Neuron (in vitro differentiated cells): ENCODE data around the gene MYO1D.
"Not testable (repeated sequence)": the region's sequence is repeated elsewhere in the genome, so short reads cannot be mapped to it uniquely, and the experiment has no call there.

Source experiments
- H2AFZ ChIP-seq: one replicate; pipeline ENCODE4 v1.6.1; 2013; ENCODE audit warnings: low read depth, mild to moderate bottlenecking, inconsistent platforms, low read length, moderate library complexity
- H3K27me3 ChIP-seq: one replicate; pipeline ENCODE4 v1.6.1; 2013; ENCODE audit warnings: low read length; ENCODE audit not compliant: insufficient read depth
- H3K36me3 ChIP-seq: one replicate; pipeline ENCODE4 v1.6.1; 2013; ENCODE audit warnings: low read length; ENCODE audit not compliant: insufficient read depth
- H3K4me1 ChIP-seq: one replicate; pipeline ENCODE4 v1.6.1; 2013; ENCODE audit warnings: low read length; ENCODE audit not compliant: insufficient read depth
- H3K4me3 ChIP-seq: 2 replicates; pipeline ENCODE4 v1.5.1; 2013; ENCODE audit warnings: mild to moderate bottlenecking, low read length, moderate library complexity
- H3K9me3 ChIP-seq: one replicate; pipeline ENCODE4 v1.6.1; 2013; ENCODE audit warnings: low read length

Gene MYO1D

DNA sequence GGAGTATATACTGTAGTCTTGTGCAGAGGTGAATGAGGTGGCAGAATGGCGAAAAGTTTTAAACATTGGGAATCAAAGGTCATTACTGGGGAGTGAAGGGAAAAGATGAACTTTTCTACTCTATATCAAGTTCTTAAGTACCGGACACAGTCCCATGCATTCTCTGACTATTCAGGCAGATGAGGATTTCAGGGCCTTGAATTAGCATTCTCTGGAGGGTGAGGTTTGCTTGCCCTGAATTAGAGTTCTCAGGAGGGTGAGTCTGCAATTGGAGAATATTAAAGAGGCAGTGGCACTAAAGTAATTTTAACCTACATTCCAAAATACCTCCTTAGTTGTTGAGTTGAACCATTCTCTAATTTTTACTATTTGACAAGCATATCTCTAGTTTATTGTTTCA lies 423.6 kb downstream of the MYO1D start:
- Histone ChIP-seq H3K9me3 (peaks cover 3% of the 10 kb centered on the region), H2AFZ (no peak overlapping the region), H3K4me3 (no peak overlapping the region), H3K4me1 (no peaks in the 10 kb centered on the region), H3K36me3 (peaks cover 84% of the 10 kb centered on the region), H3K27me3 (no peaks in the 10 kb centered on the region)

GRCh38 chr17:32452281-32452680 lies 424.6 kb downstream of the MYO1D start:
- no peaks in the 10 kb centered on the region for H3K27me3 ChIP-seq
- no peak overlapping the region for H2AFZ ChIP-seq
- no peaks in the 10 kb centered on the region for H3K4me1 ChIP-seq
- H3K9me3 ChIP-seq: peaks cover 3% of the 10 kb centered on the region
- H3K4me3 ChIP-seq: no peak overlapping the region
- H3K36me3 ChIP-seq: peaks cover 83% of the 10 kb centered on the region

- Histone ChIP-seq H2AFZ (no peak overlapping the region), H3K36me3 (peaks cover 83% of the 10 kb centered on the region), H3K27me3 (no peaks in the 10 kb centered on the region), H3K9me3 (peaks cover 3% of the 10 kb centered on the region), H3K4me1 (peaks cover 2% of the 10 kb centered on the region), H3K4me3 (no peak overlapping the region)
Measured at GRCh38 chr17:32451879-32452278, 425.0 kb downstream of the MYO1D start.

GRCh38 chr17:32450379-32450778 lies 426.5 kb downstream of the MYO1D start:
- H3K4me1 ChIP-seq: peaks cover 17% of the 10 kb centered on the region
- not testable (repeated sequence) for H3K4me3 ChIP-seq, H3K27me3 ChIP-seq, H2AFZ ChIP-seq, H3K9me3 ChIP-seq
- peaks cover 78% of the 10 kb centered on the region for H3K36me3 ChIP-seq

DNA sequence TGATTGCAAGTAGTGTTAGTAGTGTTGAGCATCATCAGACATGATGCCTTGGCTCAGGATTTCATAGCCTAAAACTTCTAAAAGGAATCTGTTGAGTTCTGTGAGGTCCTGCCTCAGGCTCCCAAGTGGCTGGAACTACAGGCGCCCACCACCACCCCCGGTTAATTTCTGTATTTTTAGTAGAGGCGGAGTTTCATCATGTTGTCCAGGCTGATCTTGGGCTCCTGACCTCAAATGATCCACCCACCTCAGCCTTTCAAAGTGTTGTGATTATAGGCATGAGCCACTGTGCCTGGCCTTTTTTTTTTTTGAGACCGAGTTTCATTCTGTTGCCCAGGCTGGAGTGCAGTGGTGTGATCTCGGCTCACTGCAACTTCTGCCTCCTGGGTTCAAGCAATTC lies 427.0 kb downstream of the MYO1D start:
- H3K4me1 ChIP-seq: peaks cover 19% of the 10 kb centered on the region
- H3K27me3 ChIP-seq: no peaks in the 10 kb centered on the region
- H3K9me3 ChIP-seq: no peaks in the 10 kb centered on the region
- peaks cover 74% of the 10 kb centered on the region for H3K36me3 ChIP-seq
- H2AFZ ChIP-seq: no peak overlapping the region
- H3K4me3 ChIP-seq: no peak overlapping the region

GRCh38 chr17:32446949-32447348 lies 430.0 kb downstream of the MYO1D start:
- H2AFZ ChIP-seq: no peak overlapping the region
- no peaks in the 10 kb centered on the region for H3K27me3 ChIP-seq
- no peaks in the 10 kb centered on the region for H3K9me3 ChIP-seq
- H3K4me3 ChIP-seq: no peak overlapping the region
- peaks cover 19% of the 10 kb centered on the region for H3K4me1 ChIP-seq
- peaks cover 44% of the 10 kb centered on the region for H3K36me3 ChIP-seq

- Histone ChIP-seq H3K4me3 (peak overlapping the region; percentile 72), H3K36me3 (peaks cover 34% of the 10 kb centered on the region), H3K4me1 (peaks cover 19% of the 10 kb centered on the region), H2AFZ (no peak overlapping the region), H3K27me3 (no peaks in the 10 kb centered on the region), H3K9me3 (no peaks in the 10 kb centered on the region)
Measured at GRCh38 chr17:32445971-32446370, 431.0 kb downstream of the MYO1D start.

DNA sequence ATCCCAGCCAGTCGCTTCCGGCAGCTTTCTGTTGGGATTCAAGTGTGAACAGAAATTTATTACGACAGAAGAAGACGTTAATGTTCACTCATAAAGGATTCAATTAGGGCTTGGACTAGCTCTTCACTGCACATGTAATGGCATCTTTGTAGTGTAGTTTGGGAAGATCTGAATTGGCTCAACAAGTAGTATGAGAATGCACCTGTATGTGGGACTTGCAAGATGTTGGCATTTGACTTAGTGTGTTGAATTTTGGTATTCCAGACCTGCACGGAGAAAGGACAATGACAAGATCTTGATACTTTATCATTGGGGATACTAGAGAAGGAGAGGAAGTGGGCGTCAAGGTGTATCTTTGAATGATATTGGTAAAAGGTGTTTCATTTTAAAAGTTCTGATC lies 431.4 kb downstream of the MYO1D start:
- peaks cover 19% of the 10 kb centered on the region for H3K4me1 ChIP-seq
- peaks cover 30% of the 10 kb centered on the region for H3K36me3 ChIP-seq
- H3K4me3 ChIP-seq: peak overlapping the region; percentile 72
- H2AFZ ChIP-seq: no peak overlapping the region
- no peaks in the 10 kb centered on the region for H3K27me3 ChIP-seq
- no peaks in the 10 kb centered on the region for H3K9me3 ChIP-seq

DNA sequence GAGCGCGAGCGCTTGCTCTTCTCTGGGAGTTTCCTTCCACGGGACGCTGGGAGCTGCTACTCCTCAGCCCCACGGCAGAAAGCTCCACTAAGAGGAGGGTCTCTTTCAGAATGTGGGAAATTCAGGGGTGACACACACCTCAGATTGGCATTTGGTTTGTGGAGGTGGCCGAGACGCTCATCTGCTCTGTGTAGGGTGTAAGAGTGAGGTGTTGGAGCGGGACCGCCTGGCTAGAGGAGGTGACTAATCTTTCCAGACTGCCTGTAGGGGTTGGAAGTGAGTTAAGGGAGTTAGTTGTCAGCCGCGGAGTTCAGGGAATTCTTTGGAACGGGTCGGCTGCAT lies 431.9 kb downstream of the MYO1D start:
- no peaks in the 10 kb centered on the region for H3K27me3 ChIP-seq
- H3K9me3 ChIP-seq: no peaks in the 10 kb centered on the region
- peaks cover 19% of the 10 kb centered on the region for H3K4me1 ChIP-seq
- H3K36me3 ChIP-seq: peaks cover 28% of the 10 kb centered on the region
- H3K4me3 ChIP-seq: peak overlapping the region; percentile 72
- peak overlapping the region; percentile 81 for H2AFZ ChIP-seq

DNA sequence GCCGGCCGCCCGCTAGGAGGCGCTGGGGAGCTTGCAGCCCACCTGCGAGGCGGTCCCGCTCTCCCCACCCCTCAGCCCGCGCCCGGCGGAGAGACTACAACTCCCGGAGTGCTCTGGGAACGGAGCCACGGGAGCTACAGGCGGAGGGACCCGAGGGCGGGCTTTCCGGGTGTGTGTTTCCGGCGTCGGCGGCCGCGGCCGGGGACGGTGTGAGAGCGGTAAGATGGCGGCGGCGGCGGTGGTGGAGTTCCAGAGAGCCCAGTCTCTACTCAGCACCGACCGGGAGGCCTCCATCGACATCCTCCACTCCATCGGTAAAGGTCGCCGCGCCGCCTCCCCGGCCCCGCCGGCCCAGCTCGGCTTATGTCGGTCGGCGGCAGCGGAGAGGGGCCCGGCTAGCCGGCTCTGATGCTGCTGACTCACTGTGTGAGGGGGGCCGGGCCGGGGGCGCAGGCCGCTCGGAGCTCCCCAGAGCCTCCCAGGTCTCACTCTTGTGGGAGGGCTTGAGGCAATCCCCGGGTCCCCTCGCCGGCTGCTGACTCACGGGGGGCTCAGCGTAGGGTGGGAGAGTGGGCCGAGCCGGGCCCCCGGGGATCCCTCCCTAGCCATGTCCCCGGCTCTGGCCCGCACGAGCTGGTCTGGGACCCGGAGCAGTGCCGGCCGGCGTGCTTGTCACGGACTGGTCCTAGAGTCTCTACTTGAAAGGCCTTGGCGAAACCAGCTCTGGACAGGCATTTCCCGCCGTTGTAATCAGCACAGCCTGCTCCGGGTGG lies 432.4 kb downstream of the MYO1D start, which contains the start of gene PSMD11:
PSMD11 (plus strand) TSS at position 210 of the 773 bp plus-strand sequence; CDS start at position 224, 14 bp downstream.
- peak within 1 kb of the TSS; percentile 72 for H3K4me3 ChIP-seq
- peaks cover 19% of the 10 kb centered on the region for H3K4me1 ChIP-seq
- peaks cover 23% of the 10 kb centered on the region for H3K36me3 ChIP-seq
- H2AFZ ChIP-seq: peak within 1 kb of the TSS; percentile 81
- no peaks in the 10 kb centered on the region for H3K9me3 ChIP-seq
- H3K27me3 ChIP-seq: no peaks in the 10 kb centered on the region

GRCh38 chr17:32443827-32444300 lies 433.1 kb downstream of the MYO1D start:
- peaks cover 19% of the 10 kb centered on the region for H3K4me1 ChIP-seq
- H3K9me3 ChIP-seq: no peaks in the 10 kb centered on the region
- no peaks in the 10 kb centered on the region for H3K27me3 ChIP-seq
- H3K4me3 ChIP-seq: peak overlapping the region; percentile 28
- peaks cover 17% of the 10 kb centered on the region for H3K36me3 ChIP-seq
- H2AFZ ChIP-seq: no peak overlapping the region
